ENCODE results near the gene SESN3.
"Not testable (repeated sequence)": the region's sequence is repeated elsewhere in the genome, so short reads cannot be mapped to it uniquely, and the experiment has no call there.

The SESN3 gene, protein sequence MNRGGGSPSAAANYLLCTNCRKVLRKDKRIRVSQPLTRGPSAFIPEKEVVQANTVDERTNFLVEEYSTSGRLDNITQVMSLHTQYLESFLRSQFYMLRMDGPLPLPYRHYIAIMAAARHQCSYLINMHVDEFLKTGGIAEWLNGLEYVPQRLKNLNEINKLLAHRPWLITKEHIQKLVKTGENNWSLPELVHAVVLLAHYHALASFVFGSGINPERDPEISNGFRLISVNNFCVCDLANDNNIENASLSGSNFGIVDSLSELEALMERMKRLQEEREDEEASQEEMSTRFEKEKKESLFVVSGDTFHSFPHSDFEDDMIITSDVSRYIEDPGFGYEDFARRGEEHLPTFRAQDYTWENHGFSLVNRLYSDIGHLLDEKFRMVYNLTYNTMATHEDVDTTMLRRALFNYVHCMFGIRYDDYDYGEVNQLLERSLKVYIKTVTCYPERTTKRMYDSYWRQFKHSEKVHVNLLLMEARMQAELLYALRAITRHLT

DNA sequence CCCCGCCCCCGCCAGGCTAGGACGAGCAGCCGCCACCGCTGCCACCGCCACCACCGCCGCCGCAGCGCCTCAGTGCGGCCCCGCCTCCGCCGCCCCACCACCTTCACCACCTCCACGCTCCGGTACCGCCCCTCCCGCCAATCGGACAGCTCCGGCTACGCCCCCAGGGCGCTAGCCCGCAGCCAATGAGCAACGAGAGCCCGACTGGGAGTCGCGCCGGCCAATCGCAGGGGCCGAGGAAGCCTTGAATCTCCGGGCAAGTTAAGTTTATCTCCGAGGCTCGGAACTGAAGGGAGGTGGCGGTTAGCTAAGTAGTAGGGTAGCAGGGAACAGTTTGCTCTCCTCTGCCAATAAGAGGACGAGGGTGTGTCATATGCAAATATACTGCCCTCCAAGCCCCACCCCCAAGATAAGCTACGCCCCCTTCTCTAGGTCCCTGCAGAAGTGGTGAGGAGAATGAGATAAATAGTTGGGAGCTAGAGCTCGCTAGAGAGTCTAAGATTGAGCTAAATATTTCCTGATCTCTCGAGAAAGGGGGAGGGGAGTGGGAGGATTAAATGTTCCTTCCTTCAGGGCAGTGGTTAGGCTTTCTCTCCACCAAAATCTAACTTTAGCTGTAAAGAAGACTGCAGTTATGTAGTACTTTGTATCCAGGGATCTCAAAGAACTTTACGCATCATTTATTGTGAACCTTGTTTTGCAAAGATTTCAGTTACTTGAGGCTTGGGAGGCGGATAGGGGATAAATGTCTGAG, at the start of gene SESN3:
SESN3 (minus strand) TSS at position 76 of the 754 bp plus-strand sequence. CDS start 342 bp downstream, outside the sequence.
- intact Hi-C loops (cut with DNase I): loop anchor here (5.0 to 10.0 kb wide), 3 partner anchors 79 to 471 kb away; no protein-coding TSS in a partner anchor
- DNase-seq: peak; percentile 94 to 100 (median 99)

DNA sequence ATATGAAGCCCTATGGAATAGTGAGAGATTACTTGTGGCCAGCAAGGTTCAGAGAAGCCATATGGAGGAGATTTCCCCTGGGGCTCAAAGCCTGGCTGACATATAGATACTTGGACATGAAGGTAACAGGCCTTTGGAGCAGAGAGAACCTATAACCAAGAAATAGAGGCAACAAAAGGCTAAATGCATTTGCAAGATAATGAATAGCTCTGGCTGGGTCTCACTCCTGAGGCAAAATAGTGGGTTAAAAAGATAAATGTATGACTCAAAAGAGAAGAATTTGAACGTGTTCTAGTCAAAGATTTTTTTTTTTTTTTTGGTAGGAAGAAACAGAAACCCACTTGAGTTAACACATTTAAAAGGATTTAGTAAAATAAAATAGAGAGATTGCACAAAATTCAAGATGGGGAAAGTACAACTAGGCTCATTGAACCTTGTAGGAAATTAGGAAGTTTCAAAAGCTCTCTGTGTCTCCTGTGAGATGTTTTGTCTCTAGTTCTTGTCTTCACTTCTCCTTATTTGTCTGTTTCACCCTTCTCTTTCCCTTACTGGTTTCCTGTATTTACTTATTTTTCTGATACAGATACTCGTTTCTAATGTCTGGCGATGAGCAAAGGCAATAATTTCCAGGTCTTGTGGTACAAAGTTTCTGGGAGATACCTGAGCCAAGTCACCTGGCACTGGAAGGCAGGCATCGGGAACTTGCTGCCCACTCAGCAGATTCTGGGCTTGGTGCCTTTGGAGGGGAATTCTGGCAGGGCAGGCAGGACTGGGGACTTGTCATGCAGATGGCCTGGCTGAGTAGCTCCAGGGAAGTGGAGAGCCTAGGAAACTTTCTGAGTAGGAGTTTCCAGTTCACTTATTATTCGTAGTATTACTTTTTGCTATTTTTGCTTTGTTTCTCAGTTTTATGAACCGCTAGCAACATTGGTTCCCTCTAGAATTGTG, 49.2 kb upstream of the SESN3 start:
- peak in 8 of 10 donors; percentile 24 to 90 (median 56) for DNase-seq
- intact Hi-C loops (cut with DNase I): no loop called here

DNA sequence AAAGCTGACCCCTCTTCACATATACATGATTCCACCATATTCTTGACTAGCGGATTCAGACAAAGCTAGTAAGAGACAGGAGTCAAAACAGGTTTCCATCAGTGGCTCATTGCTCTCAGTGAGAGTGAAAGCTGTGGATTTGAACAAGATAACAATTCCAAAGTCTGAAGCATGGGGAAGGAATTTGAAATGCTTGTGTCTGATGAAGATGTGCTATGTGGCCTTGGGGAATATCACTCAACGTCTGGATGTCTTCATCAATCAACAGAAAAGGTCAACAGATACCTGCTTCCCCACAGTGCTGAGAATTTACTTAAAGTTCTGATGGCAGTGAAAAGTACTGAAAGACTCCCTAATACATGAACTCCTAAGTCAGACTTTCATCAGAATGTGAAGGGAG, 46.9 kb upstream of the SESN3 start:
- DNase-seq: no peak
- intact Hi-C loops (cut with DNase I): no loop called here

DNA sequence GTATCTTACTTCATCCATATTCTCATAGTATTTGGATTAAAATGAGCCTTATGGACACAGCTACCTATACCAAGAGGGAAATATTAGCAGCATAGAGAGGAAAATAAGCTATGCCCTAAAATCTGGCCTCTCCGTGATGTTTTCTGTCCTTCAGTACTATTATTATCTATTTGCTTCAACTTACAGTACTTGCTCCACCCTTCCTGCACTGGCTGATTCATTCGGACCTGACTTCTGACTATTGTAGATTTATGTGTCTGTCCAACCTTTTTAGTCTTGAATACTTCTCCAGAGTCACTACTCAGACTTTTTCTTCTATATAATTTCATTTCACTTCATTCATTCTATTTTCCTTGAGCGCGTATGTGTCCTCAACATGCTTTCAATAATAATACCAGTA, 45.1 kb upstream of the SESN3 start:
- intact Hi-C loops (cut with DNase I): no loop called here
- no peak for DNase-seq

DNA sequence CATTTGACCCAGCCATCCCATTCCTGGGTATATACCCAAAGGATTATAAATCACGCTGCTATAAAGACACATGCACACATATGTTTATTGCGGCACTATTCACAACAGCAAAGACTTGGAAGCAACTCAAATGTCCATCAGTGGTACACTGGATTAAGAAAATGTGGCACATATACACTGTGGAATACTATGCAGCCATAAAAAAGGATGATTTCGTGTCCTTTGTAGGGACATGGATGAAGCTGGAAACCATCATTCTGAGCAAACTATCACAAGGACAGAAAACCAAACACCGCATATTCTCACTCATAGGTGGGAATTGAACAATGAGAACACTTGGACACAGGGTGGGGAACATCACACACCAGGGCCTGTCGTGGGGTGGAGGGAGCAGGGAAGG, 42.6 kb upstream of the SESN3 start:
- DNase-seq; intact Hi-C loops (cut with DNase I): not testable (repeated sequence)

DNA sequence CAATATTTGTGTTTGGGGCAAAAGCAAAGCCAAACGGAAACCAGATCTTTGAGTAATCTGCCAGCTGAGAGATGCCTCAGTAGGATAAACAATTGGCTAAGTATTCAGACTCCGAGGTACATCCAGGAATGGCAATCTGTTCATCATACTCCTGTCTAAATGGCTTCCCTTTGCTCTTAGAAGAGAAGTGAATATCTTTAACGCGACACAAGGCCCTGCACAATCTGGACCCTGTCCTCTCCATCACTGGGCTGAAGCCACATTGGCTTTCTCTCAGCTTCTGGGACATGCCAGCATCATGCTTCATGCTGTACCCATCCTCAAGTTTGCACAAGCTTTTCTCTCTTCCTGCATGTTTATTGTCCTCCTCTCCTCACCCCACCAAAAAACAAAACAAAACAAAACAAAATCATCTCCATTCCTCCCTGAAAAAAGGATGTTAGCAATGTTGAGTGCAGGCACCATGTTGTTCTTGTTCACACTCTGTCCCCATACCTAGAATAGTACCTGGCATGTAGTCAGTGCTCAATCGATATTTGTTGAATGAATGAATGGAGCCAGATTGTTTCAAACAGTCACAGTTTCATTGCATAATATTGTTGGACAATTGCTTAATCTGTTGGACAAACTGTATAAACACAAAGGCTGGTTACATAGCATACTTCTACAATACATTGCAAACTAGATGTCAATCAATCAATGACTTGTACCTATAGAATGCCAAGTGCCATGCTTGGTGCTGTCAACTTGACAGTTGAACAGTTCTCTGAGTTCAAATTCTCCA, 38.2 kb upstream of the SESN3 start:
- intact Hi-C loops (cut with DNase I): no loop called here
- no peak for DNase-seq

DNA sequence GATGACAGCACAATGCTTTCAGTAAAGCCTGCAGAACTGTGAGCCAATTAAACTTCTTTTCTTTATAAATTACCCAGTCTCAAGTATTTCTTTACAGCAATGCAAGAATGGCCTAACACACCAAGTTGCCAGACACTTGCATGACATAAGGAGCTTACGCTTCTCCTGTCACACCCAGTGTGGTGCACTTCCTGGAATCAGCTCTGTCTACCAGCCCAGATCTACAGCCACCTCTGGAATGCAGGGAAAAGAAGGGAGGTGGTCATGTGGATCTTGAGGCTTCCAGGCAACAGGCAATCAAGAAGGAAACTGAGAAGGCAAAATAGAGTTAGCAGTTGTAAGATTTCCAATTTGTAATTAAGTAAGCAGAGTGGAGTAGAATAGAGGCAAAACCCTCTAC, 37.4 kb upstream of the SESN3 start:
- intact Hi-C loops (cut with DNase I): no loop called here
- DNase-seq: no peak

DNA sequence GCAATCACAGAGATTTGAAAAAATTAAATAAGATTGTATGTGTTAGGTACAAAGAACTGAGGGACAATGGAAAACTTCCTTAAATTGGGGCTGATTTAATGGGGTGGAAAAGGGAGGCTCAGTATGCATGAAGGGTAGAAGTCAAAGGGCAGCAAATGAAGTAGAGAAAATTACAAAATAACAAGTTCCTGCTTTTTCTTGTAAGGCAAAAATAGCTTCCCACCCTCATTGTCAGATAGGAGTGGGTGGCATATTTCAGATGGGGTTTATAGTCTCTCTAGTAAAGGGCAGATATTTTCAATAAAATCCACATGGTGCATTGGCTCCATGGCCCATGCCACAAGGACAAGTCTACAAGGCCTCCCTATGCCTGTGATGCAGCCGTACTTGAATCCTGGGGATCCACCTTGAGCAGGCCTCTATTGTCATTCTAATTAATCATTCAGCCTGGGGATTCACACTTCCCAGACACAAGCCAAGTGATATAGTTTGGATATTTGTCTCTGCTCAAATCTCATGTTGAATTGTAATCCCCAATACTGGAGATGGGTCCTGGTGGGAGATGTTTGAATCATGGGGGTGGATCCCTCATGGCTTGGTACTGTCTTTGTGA, 36.7 kb upstream of the SESN3 start:
- no peak for DNase-seq
- intact Hi-C loops (cut with DNase I): no loop called here

DNA sequence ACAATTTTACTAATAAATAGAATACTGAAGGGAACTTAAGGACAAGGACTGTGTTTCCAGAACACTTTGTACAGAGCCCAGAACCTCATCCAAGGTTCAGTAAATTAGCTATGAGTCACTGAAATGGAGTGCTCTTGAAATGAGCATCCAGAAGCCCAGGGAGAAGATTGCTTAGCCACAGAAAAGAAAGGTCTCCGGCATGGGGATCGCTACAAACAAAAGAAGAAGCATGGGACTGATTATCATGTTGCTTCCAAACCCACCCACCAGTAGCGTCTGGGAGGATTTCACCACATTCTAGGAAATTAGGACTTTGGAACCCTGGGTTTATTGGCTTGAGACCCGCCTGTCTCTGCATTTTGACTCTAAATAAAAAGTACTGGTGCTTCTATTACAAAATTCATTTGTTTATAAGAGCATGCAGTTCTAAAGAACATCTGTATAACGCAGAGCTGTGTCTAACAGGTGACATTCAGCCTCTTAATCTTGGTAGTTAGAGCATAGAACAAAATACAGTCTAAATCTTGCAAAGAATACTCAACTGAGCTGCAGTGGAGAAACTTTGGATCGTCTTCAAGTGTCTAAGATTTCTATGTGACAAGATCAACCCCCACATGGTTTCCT, 35.9 kb upstream of the SESN3 start:
- DNase-seq: no peak
- intact Hi-C loops (cut with DNase I): no loop called here

DNA sequence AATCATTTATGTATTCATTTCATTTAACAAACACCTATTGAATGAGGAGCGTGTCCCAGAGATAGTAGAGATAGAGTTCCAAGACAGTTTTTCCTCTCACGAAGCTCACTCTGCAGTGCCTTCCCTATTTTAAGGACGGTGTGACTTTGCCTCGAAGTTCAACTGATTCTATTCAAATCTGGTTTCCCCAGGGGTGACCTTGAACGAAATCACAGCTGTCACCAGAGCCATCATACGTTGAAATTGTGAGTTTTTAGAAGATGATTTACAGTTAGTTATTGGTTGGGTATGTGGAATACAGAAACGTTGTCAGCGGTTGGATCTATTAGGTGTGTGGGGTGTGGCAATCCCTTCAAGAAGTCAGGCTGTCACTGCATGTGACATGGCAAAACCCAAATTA, 33.9 kb upstream of the SESN3 start:
- DNase-seq: no peak
- intact Hi-C loops (cut with DNase I): no loop called here

DNA sequence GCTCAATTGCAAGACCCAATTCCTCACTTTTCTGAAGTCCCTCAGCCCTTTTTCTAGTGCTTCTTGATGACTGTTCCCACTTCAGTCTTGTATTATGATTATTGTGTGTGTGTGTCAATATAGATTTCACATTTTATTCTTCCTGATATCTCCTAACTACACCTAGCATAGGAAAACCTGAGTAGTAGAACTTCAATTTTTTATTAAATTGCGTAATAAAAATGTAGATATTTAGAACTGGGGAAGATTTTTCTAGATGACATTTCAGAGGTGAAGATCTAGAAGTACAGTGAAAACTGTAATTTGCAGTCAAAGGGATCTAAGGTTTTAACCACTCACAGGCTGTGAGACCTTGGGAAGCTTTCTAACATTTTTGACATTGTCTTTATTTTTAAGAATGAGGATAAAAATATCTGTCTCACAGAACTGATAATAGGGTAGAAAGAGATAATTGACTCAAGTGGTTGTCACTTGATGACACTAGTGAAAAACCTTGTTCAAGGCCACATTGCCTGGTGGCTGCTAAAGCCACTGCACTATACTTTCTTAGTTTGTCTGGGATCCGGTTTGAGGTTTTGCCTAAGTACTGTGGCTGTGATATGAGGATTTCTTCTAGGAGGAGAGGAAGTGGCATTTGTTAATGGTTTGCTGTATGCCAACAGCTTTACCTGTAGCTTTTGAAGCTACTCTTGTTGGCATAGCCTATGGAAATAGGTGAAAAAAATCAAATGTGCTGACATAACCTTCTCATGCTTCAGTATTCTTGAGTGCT, 32.2 kb upstream of the SESN3 start:
- intact Hi-C loops (cut with DNase I): no loop called here

DNA sequence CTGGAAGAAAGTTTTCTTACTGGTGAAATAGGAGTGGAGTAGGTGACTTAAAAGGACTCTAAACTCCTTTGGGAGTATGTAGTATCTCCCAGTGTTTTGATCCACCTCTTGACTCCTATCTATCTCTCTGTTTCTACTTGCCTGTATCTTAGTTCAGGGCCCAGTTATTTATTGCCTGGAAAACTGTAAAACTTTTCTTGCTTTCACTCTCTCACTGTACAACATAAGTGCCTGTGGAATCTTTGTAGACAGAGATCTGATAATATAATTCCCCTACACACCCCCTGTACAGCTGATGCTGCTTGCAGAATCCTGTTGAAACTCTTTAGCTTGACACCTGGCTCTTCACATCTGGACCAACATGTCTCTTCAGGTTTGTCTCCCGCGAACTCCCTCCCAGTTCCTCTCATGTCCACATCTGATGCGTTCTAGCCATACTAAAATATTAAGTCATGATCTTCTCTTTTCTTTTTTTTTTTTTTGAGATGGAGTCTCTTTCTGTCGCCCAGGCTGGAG, 26.5 kb upstream of the SESN3 start:
- intact Hi-C loops (cut with DNase I): loop anchor here (10.0 kb wide), 1 partner anchor 77 kb away; no protein-coding TSS in a partner anchor

More for the DNA sequence above, 32.2 kb upstream of the SESN3 start:
- no peak for DNase-seq

DNA sequence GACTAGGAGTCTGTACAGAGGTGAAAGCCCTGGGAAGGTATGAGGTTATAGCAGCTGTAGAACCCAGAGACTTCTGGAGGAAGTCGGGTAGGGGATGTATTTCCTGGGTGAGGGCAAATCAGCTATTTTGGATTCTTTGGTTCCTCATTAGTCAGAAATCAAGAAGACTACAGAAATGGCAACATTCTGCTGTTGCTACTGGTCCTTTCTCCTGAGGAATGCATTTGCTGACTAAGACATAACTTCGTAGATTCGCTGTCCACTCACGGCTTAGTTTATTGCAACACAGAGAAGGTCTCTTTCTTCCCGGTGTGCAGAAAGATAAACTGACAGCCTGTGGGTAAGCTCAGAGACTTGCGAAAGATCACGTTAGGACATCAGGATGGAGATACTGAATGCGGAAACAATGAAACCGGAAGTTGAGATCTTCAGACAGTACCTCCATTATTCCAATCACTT, 25.3 kb upstream of the SESN3 start:
- intact Hi-C loops (cut with DNase I): loop anchor here (10.0 kb wide), 1 partner anchor 78 kb away; no protein-coding TSS in a partner anchor
- no peak for DNase-seq

More for the DNA sequence above, 26.5 kb upstream of the SESN3 start:
- DNase-seq: no peak

DNA sequence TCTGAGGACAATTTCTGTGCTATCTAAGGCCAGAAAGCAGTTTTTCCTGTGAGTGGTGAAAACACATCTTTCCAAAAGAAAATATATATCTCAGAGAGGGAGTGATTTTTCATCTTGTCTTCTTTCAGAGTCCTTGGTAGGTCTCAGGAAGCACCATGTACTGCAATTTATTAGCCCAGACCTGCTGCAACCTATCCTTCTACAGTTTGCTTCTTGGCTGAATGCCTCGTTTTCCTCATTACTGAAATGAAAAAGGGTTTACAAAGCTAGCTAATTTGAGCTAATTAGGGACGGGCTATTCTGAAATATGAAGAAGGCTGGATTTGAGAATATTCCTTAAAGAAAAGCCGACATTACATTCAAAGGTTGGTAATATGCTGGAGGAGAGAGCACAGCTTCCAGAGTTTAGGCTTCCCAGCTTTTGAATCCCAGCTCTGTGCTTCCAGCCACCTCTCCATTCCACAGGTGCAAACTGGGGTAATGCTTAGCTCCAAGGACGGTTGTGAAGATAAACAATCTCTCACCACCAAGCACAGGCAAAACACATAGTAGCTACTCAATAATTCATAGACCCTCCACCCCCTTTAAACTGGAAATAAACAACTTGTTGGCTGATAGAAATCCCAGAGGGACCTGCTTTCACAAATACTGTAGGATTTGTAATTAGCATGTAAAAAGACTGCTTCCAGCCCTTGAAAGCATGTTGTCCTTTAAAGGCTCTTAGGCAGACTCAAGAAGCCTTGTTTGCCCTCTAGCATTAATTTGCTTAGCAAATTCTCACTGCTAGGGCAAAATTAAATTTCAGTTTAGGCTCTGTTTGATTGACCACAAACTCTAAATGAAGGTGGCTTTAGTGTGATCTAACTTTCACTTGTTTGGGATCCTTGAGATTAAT, 24.5 kb upstream of the SESN3 start:
- no peak for DNase-seq
- intact Hi-C loops (cut with DNase I): loop anchor here (10.0 kb wide), 1 partner anchor 79 kb away; no protein-coding TSS in a partner anchor

DNA sequence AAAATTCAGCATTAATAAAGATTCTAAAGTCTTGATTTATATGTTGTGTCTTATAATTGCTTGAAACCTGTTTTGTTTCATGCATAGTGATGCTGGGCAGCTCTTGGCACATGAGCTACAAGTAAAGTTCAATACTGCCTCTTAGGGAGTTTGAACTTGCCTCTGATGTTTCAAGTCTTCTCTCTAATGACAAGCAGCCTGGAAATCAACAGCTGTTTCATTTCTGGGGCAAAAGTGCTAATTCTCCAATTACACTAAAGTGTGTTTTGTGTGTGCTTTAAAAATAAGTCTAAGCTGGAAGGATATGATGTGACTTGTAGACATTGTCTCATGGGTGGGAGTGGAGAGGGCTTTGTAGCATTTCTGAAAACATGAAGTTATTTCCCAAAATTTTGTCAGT, 23.7 kb upstream of the SESN3 start:
- intact Hi-C loops (cut with DNase I): loop anchor here (10.0 kb wide), 1 partner anchor 80 kb away; no protein-coding TSS in a partner anchor
- no peak for DNase-seq

DNA sequence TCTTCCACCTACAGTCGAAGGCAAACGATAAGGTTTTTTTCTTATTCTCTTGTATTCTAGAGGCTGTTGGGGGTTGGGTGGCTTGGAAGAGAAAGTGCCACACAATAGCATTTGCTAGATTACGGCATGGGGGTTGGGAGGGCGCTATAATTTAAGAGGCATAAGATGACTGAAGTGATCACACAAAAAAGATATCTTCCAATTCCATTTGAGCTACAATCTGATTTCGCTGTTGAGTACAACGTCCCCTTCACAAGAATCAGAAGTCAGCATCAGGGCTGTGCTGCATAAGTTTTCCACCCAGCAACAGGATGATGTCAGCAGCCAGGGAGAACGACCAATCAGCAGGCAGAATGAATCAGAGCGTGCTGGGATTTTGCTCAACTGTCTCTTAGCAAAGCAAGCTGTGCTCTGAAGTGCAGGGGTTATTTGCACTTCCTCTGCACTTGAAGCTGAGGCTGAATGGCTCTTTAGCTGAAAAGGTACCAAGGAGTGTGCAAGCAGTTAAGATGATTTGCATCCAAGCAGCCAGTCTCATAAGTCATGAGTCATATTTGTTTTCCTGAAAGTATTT, 23.2 kb upstream of the SESN3 start:
- intact Hi-C loops (cut with DNase I): loop anchor here (10.0 kb wide), 1 partner anchor 81 kb away; no protein-coding TSS in a partner anchor
- DNase-seq: peak; percentile 71 to 97 (median 83)

Measured in posterior cingulate gyrus (tissue), 11 donors.